Measurements from ENCODE around the gene KRTAP4-9. TPM values are rescaled to one million over a fixed set of nuclear protein-coding genes. Genes with fewer than 3 reads are reported as not detected.
"Not testable (repeated sequence)": the region's sequence is repeated elsewhere in the genome, so short reads cannot be mapped to it uniquely, and the experiment has no call there.

The KRTAP4-9 gene
- total RNA-seq, 1 donor from 2014 or later, result not detected

DNA sequence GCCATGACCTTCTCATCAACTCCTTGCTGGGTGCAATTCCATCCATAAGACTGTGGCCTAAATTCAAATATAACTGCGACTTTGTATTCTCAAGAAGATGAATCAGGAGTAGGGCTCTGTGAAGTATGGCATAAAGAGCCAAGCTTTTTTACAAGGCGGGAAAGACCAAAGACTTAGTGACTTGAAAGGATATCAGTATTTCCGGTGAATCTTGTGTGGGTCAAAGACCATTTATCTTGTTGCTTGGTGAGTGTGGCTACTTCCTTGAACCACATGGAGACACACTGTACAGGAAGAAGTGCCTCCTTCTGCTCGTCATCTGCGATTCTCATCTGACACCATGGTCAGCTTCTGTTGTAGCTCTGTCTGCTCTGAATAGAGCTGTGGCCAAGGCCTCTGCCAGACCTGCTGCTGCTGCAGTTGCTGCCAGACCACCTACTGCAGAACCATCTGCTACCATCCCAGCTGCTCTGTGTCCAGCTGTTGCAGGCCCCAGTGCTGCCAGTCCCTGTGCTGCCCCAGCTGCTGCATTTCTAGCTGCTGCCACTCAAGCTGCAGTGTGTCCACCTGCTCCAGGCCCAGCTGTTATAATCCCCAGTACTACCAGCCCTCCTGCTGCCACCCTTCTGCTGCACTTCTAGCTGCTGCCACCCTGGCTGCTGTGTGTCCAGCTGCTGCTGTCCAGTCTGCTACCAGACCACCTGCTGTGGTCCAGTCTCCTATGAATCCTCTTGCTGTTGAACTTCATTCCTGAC, 33.4 kb upstream of the KRTAP4-9 start:
- intact Hi-C loops (cut with DNase I), result no loop called here
- DNase-seq (no peak), ATAC-seq (no peak)

DNA sequence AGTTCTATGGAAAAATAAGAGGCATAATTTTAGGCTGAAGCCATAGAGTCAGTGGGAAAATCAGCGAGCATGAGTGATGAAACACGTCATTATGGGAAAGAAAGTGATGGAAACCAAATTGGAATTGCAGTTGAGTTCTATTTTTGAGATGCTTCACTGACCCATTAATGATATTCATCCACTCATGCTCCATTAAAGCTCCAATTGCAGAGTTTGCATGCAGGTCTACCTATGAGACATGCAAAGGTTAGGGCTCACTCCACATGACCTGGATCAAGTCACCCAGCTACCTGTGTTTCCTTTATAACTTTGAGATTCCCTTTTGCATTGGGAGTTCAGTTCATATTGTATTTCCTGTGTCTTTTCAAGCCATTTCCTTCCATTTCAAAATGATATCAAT, 31.5 kb upstream of the KRTAP4-9 start:
- intact Hi-C loops (cut with DNase I), result no loop called here

More for the DNA sequence above, 33.4 kb upstream of the KRTAP4-9 start:
- Histone ChIP-seq H3K4me1 (no peaks in the 10 kb centered on the region), H3K4me3 (no peak overlapping the region), H3K9me3 (no peaks in the 10 kb centered on the region), H3K27ac (no peak overlapping the region), H3K27me3 (no peaks in the 10 kb centered on the region), H3K36me3 (no peaks in the 10 kb centered on the region)
- TF ChIP-seq, protein P1, sequence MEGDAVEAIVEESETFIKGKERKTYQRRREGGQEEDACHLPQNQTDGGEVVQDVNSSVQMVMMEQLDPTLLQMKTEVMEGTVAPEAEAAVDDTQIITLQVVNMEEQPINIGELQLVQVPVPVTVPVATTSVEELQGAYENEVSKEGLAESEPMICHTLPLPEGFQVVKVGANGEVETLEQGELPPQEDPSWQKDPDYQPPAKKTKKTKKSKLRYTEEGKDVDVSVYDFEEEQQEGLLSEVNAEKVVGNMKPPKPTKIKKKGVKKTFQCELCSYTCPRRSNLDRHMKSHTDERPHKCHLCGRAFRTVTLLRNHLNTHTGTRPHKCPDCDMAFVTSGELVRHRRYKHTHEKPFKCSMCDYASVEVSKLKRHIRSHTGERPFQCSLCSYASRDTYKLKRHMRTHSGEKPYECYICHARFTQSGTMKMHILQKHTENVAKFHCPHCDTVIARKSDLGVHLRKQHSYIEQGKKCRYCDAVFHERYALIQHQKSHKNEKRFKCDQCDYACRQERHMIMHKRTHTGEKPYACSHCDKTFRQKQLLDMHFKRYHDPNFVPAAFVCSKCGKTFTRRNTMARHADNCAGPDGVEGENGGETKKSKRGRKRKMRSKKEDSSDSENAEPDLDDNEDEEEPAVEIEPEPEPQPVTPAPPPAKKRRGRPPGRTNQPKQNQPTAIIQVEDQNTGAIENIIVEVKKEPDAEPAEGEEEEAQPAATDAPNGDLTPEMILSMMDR (IDR thresholded peaks at IDR 0.05), result no peak

DNA sequence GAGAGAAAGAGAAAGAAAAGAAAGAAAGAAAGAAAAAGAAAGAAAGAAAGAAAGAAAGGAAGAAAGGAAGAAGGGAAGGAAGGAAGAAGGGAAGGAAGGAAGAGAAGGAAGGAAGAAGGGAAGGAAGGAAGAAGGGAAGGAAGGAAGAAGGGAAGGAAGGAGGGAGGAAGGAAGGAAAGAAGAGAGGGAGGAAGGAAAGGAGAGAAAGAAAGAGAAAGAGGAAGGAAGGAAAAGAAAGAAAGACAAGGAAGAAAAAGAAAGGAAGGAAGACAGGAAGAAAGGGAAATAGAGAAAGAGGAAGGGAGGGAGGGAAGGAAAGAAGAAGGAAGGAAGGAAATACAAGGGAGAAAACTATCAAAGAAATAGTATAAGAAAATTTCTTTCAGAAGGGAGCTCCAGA, 28.4 kb upstream of the KRTAP4-9 start:
- Histone ChIP-seq H3K27ac (no peak overlapping the region), H3K9me3 (no peaks in the 10 kb centered on the region), H3K27me3 (no peaks in the 10 kb centered on the region), H3K4me3 (no peak overlapping the region), H3K36me3 (no peaks in the 10 kb centered on the region), H3K4me1 (no peaks in the 10 kb centered on the region)
- intact Hi-C loops (cut with DNase I), result no loop called here
- TF ChIP-seq, protein P1 (IDR thresholded peaks at IDR 0.05), result no peak
- DNase-seq, result no peak
- ATAC-seq, result no peak

More for the DNA sequence above, 31.5 kb upstream of the KRTAP4-9 start:
- TF ChIP-seq, protein P1 (IDR thresholded peaks at IDR 0.05), result no peak
- no peaks in the 10 kb centered on the region for H3K4me1 ChIP-seq
- no peak overlapping the region for H3K4me3 ChIP-seq
- H3K9me3 ChIP-seq, result no peaks in the 10 kb centered on the region
- no peaks in the 10 kb centered on the region for H3K27me3 ChIP-seq
- no peak for DNase-seq
- no peak overlapping the region for H3K27ac ChIP-seq
- no peak for ATAC-seq
- no peaks in the 10 kb centered on the region for H3K36me3 ChIP-seq

DNA sequence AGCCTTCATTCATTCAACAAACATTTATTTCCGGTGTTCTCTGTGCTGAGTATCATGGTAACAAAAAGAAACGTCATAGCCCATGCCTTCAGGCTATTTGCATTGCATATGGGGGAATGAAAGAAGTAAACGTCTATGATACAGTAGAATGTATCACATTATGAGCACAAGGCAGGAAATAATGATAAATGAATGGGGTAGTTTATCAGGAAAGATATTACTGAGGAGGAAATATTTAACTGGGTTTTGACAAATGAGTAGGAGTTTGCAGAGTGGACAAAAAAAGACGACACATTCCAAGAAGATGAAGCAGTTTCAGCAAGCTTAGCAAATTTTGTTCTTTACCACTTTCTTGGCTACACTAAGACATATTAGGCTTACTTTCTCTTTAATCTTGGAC, 22.6 kb upstream of the KRTAP4-9 start:
- no peak for ATAC-seq
- H3K27me3 ChIP-seq, result no peaks in the 10 kb centered on the region
- intact Hi-C loops (cut with DNase I), result no loop called here
- TF ChIP-seq, protein P1 (IDR thresholded peaks at IDR 0.05), result no peak
- H3K4me3 ChIP-seq, result no peak overlapping the region
- no peak overlapping the region for H3K27ac ChIP-seq
- no peak for DNase-seq
- H3K9me3 ChIP-seq, result no peaks in the 10 kb centered on the region
- no peaks in the 10 kb centered on the region for H3K4me1 ChIP-seq
- H3K36me3 ChIP-seq, result no peaks in the 10 kb centered on the region

DNA sequence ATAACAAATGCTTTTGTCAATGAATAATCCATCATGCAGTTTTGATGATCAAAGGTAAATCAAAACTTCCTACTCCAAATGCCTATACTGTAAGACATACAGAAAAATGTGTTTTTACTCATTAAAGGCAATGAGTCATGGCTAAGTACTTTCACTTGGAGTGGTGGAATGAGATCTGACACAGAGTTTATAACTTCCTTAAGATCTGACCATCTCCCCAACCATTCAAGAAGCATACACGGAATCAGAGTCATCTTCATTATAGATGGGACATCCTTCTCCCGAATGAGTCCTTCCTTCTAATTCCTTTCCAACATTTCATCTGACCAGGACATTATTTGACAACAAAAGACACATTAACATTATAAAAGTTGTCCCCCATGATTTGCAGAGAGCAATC, 21.8 kb upstream of the KRTAP4-9 start:
- intact Hi-C loops (cut with DNase I); H3K4me1 ChIP-seq; H3K27ac ChIP-seq; ATAC-seq; H3K27me3 ChIP-seq; DNase-seq; H3K36me3 ChIP-seq; H3K9me3 ChIP-seq; H3K4me3 ChIP-seq: not testable (repeated sequence)

DNA sequence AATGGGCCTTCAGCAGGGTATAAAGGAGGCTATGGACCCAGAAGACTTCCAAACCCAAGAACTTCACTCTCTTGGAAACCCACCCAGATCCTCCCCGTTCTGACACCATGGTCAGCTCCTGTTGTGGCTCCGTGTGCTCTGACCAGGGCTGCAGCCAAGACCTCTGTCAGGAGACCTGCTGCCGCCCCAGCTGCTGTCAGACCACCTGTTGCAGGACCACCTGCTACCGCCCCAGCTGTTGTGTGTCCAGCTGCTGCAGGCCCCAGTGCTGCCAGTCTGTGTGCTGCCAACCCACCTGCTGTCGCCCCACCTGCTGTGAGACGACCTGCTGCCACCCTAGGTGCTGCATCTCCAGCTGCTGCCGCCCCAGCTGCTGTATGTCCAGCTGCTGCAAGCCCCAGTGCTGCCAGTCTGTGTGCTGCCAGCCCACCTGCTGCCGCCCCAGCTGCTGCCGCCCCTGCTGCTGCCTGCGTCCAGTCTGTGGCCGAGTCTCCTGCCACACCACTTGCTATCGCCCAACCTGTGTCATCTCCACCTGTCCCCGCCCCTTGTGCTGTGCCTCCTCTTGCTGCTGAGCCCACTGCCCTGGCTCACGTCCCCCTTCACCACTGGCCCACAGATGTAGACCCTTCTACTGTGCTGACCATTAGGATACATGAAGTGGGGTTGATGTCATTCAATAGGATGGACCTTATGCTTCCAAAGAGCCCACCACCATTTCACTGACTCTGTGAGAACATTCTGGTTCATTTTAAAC, 20.9 kb upstream of the KRTAP4-9 start, which contains the start of gene KRTAP4-7:
TSS of gene KRTAP4-7 (plus strand) at position 51 of the 757 bp plus-strand sequence. CDS start at position 108, 57 bp downstream.
- DNase-seq; intact Hi-C loops (cut with DNase I); H3K4me3 ChIP-seq; H3K9me3 ChIP-seq; H3K27me3 ChIP-seq; H3K36me3 ChIP-seq; H3K4me1 ChIP-seq; H3K27ac ChIP-seq; ATAC-seq: not testable (repeated sequence)

DNA sequence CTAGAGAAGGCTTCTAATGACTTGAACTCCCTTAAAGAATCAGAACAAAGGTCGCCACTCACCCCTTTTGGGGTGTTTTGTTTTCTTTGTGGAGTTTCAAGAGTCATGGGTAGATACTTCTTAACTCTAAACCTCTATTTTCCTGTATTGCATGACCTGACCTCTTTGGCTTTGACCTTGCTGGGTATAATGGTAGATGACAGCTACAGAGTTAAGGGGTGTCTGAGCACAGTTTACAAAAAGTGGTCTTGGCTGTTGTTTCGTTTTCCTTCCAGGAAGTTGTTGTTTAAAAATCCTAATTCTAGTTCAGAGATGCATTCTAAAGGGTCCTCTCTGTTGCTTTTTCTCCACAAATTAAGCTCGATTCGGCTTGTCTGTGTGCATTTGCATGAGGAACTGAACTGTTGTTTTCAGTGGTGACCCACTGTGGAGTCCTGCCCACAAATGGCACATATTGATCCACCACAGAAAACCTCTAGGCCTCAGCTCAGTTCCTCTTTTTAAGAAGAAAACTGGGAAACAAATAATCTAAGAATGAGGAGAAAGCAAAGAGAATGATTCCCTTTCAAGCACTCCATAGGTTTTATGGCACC, 16.3 kb upstream of the KRTAP4-9 start:
- ATAC-seq; H3K27ac ChIP-seq; H3K36me3 ChIP-seq; intact Hi-C loops (cut with DNase I); H3K4me3 ChIP-seq; H3K27me3 ChIP-seq; DNase-seq; H3K9me3 ChIP-seq; H3K4me1 ChIP-seq: not testable (repeated sequence)
